SJSA1 (cell line): Measurements from ENCODE around the gene ADRB2. TPM values are rescaled to one million over a fixed set of nuclear protein-coding genes. Genes with fewer than 3 reads are reported as not detected.
A peak's percentile ranks its signal among the peaks of the same experiment; 100 is the strongest.

Experiments used
- DNase-seq, 2 experiments: peaks; one replicate each; pipeline ENCODE4 v3.0.0-alpha.2; 2015 to 2020; ENCODE audit warnings: low spot score in 2 of 2, low read depth in 1 of 2
- H3K27ac ChIP-seq: fragments of 250-450 bp; sonication (Bioruptor Pico); 2 replicates; pipeline ENCODE4 v1.5.1; 2020; ENCODE audit warnings: mild to moderate bottlenecking, moderate library complexity
- H3K27me3 ChIP-seq: fragments of 250-450 bp; sonication (Bioruptor Pico); replicated peaks from 2 replicates; pipeline ENCODE4 v1.5.1; 2020; ENCODE audit warnings: mild to moderate bottlenecking, moderate library complexity
- H3K36me3 ChIP-seq: fragments of 250-450 bp; sonication (Bioruptor Pico); 2 replicates; pipeline ENCODE4 v1.5.1; 2020; ENCODE audit warnings: mild to moderate bottlenecking
- H3K4me1 ChIP-seq: fragments of 250-450 bp; sonication (Bioruptor Pico); replicated peaks from 2 replicates; pipeline ENCODE4 v1.6.1; 2021; ENCODE audit warnings: mild to moderate bottlenecking
- H3K4me3 ChIP-seq: fragments of 250-450 bp; sonication (Bioruptor Pico); 2 replicates; pipeline ENCODE4 v1.5.1; 2020; ENCODE audit warnings: mild to moderate bottlenecking
- H3K9me3 ChIP-seq: fragments of 250-450 bp; sonication (Bioruptor Pico); replicated peaks from 2 replicates; pipeline ENCODE4 v1.5.1; 2020; ENCODE audit warnings: mild to moderate bottlenecking
- total RNA-seq: library from RNA; depleted of rRNA; stranded (reverse); fragments of >200 nt; shearing (Covaris generic); gene quantifications from 2 replicates; pipeline ENCODE4 v1.2.3, GENCODE V29; 2014

The ADRB2 gene
- total RNA-seq, 1 experiment from 2014 or later: 14.9 TPM

DNA sequence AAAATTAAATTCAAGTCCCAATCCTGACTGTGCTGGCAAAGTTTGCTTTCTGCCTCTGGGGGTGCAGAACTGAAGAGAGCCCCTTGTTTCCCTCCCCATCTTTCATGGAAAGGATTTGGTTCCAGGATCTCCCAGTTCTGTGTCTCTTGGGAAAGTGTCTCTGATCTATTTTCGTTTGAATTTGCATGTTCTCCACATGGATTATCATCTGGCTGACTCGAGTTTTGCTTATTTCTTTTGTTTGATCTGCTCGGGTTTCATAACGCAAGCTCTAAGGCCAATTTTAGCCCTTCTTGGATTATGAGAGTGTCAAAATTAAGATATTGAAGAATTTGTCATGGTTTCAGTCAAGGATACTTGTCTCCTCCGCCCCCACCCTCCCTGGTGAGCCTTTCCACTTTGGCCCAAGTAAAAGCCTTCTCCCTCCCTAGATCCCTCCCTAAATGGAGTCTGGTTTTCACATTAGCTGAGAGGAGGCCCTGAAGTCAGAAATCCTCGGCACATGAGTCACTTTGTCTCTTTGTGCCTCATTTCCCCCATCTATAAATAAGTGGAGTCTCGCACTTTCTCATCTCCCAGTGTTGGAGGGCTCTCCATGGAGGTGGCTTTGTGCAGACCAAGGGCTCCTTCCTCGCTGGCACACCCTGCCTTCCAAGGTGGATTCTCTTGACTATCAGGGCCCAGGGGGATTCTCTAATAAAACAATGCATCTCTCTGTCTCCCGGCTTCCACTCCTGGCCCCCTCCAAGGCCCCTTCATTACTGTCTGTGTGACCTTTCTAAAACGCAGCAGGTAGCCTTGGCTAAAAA is 17.3 kb downstream of the ADRB2 start:
- peaks cover 58% of the 10 kb centered on the region for H3K4me1 ChIP-seq
- H3K4me3 ChIP-seq: no peak overlapping the region
- DNase-seq: no peak
- no peaks in the 10 kb centered on the region for H3K9me3 ChIP-seq
- peaks cover 9% of the 10 kb centered on the region for H3K36me3 ChIP-seq
- H3K27me3 ChIP-seq: no peaks in the 10 kb centered on the region
- H3K27ac ChIP-seq: peak overlapping the region; percentile 13; the same call in 1 of the 2 replicates

DNA sequence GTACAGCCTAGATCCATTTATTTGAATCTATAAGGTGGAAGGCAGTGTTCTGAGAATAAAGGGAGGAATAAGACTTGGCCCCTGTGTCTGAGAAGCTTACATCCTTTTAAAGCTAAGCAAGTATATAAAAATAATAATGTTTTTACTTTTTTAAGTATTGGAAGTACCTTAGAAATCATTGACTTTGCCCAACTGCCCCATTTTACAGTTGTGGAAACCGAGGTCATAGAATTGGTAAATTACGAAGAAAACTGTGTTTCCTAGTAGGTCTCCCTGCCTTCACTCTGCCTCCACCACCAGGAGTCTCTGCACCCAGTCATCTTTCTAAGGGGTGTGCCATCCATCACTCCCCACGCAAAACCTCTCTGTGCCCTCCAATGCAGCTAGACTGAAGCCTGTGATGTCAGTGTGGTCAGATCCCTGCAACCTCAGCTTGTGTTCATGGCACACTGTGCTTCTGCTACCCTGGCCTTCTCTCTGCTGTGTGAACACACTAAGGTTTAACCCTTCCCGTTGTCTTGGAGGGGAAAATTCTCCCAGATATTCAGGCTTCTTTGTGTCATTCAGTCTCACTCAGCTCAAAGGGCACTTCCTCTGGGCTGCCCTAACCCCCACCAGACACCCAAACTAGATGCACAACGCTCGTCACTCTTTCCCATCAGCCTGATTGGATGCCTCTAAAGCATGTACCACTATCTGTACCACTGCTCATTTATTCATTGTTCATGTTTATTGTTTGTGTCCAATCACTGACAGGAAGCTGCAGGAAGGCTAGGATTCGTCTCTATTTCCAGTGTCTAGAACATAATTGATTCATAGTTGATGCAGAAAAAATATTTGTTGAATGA is 18.2 kb downstream of the ADRB2 start:
- no peaks in the 10 kb centered on the region for H3K9me3 ChIP-seq
- H3K4me3 ChIP-seq: no peak overlapping the region
- H3K27ac ChIP-seq: no peak overlapping the region; the same call in 1 of the 2 replicates
- H3K27me3 ChIP-seq: no peaks in the 10 kb centered on the region
- H3K36me3 ChIP-seq: peaks cover 7% of the 10 kb centered on the region; the same call in 1 of the 2 replicates
- no peak for DNase-seq
- H3K4me1 ChIP-seq: peaks cover 58% of the 10 kb centered on the region

DNA sequence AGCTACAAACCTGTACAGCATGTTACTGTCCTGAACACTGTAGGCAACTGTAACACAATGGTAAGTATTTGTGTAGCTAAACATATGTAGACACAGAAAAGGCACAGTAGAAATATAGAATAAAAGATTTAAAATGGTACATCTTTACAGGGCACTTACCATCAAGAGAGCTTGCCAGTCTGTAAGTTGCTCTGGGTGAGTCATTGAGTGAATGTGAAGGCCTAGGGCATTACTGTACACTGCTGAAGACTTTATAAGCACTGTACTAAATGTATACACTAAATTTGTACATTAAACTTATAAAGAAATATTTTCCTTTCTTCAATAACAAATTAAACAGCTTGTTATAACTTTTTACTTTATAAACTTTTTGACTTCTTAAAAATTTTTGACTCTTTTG is 20.5 kb downstream of the ADRB2 start:
- H3K27me3 ChIP-seq: no peaks in the 10 kb centered on the region
- H3K4me3 ChIP-seq: no peak overlapping the region
- H3K36me3 ChIP-seq: 0 out of 2 replicates have a peak, but pooled peaks cover 3% of the 10 kb centered on the region
- no peak overlapping the region for H3K27ac ChIP-seq
- H3K9me3 ChIP-seq: no peaks in the 10 kb centered on the region
- DNase-seq: no peak
- peaks cover 54% of the 10 kb centered on the region for H3K4me1 ChIP-seq

DNA sequence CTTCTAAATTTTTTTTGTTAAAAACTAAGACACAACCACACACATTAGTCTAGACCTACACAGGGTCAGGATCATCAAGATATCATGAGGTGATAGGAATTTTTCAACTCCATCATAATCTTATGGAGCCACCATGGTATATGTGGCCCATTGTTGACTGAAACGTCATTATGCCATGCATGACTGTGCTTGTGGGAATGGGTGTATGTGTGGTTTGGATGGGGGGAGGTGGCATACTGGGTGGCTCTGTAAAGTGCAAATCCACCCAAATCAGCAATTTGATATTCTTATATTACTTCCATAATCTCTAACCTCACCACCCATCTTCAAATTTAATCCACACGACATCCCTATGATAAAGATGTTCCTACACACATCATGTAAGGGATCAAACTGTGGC is 21.0 kb downstream of the ADRB2 start:
- Histone ChIP-seq H3K4me1 (peaks cover 55% of the 10 kb centered on the region), H3K27ac (no peak overlapping the region), H3K9me3 (no peaks in the 10 kb centered on the region), H3K27me3 (no peaks in the 10 kb centered on the region), H3K4me3 (no peak overlapping the region), H3K36me3 (0 out of 2 replicates have a peak, but pooled peaks cover 3% of the 10 kb centered on the region)
- DNase-seq: no peak

DNA sequence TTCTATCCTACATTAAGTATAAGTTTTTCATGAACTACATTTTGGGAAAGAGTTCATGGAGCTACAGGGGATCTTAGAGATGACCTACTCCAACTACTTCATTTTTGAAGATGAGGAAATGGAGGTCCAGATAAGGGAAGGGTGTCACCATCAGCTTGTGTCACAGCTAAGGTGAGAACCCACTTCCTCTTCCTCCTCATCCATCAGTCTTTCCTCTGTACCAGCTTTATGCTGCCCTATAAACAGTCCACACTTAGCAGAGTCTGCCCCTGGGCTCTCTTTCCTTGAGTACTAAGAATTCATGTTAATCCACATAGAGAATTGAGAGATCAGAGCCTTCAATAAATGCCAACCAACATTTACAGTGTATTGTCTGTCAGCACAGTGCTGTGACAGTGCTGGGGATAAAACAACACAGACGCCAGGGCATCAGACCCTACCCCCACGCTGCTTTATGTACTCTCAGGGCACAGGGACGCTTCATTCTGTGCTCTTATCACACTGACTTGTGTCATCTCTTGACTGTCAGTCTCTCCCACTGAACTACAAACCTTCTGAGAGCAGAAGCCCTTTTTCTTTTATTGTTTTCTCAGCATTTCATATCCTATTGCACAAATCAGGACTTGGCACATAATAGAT is 22.1 kb downstream of the ADRB2 start:
- Histone ChIP-seq H3K9me3 (no peaks in the 10 kb centered on the region), H3K4me1 (peaks cover 51% of the 10 kb centered on the region), H3K27ac (no peak overlapping the region), H3K36me3 (0 out of 2 replicates have a peak, but pooled peaks cover 3% of the 10 kb centered on the region), H3K27me3 (no peaks in the 10 kb centered on the region), H3K4me3 (no peak overlapping the region)
- DNase-seq: no peak

DNA sequence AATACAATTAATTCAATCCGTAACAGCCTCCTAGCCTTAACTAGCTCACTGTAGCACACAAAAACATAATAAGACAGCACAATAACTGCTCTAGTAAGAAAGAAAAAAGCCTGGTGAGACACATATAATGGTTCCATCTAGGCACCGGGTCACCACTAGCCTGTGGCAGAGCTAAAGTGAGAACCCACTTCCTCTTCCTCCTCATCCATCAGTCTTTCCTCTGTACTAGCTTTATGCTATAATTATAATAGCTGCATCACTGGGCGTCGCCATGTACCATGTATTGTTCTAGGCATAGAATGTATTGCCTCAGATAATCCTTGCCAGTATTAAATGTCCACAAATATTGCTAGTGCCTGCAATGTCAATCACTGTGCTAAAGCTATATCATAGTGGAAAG is 23.1 kb downstream of the ADRB2 start:
- Histone ChIP-seq H3K27me3 (no peaks in the 10 kb centered on the region), H3K4me3 (no peak overlapping the region), H3K9me3 (no peaks in the 10 kb centered on the region), H3K4me1 (peaks cover 42% of the 10 kb centered on the region), H3K27ac (no peak overlapping the region), H3K36me3 (0 out of 2 replicates have a peak, but pooled peaks cover 5% of the 10 kb centered on the region)
- no peak for DNase-seq

DNA sequence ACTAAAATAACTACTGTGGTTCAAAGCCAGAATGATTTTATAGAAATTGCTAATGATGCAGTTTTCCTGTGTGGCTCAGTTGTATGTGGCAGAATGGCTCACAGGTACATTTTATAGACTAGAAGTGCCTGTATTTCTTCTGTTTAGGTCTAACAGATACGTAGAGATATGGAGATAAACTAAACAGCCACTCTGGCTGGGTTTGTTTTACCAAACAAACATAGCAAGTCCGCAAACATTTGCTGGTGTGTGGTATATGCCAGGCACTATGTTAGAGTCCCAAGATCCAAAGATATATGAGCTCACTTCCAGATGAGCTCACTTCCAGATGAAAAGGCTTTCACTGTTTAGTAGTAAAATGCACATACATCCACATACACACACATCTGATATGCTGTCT is 24.4 kb downstream of the ADRB2 start:
- H3K9me3 ChIP-seq: no peaks in the 10 kb centered on the region; the same call in 1 of the 2 replicates
- H3K36me3 ChIP-seq: 0 out of 2 replicates have a peak, but pooled peaks cover 6% of the 10 kb centered on the region
- no peaks in the 10 kb centered on the region for H3K27me3 ChIP-seq
- no peak overlapping the region for H3K4me3 ChIP-seq
- H3K27ac ChIP-seq: no peak overlapping the region
- H3K4me1 ChIP-seq: peaks cover 38% of the 10 kb centered on the region
- no peak for DNase-seq

DNA sequence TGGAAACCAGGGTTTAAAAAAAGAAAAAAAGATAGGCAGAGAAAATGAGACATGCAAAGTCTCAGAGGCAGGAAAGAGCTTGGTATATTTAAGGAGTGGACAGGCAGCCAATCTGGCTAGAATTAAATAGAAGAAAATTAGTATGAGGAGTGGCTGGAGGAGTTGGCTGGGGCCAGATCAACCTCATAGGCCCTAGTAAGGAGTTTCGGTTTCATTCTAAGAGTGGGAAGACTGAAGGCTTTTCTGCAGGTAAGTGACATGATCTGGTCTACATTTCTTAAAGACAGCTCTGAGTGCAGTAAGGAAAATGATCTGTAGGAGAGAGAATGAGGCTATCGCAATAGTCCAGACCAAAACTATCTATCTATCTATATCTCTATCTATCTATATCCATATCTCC is 27.5 kb downstream of the ADRB2 start:
- H3K4me3 ChIP-seq: no peak overlapping the region
- H3K9me3 ChIP-seq: no peaks in the 10 kb centered on the region; the same call in 1 of the 2 replicates
- 0 out of 2 replicates have a peak, but pooled peaks cover 3% of the 10 kb centered on the region for H3K36me3 ChIP-seq
- no peaks in the 10 kb centered on the region for H3K27me3 ChIP-seq
- no peak for DNase-seq
- H3K27ac ChIP-seq: no peak overlapping the region
- peaks cover 36% of the 10 kb centered on the region for H3K4me1 ChIP-seq

DNA sequence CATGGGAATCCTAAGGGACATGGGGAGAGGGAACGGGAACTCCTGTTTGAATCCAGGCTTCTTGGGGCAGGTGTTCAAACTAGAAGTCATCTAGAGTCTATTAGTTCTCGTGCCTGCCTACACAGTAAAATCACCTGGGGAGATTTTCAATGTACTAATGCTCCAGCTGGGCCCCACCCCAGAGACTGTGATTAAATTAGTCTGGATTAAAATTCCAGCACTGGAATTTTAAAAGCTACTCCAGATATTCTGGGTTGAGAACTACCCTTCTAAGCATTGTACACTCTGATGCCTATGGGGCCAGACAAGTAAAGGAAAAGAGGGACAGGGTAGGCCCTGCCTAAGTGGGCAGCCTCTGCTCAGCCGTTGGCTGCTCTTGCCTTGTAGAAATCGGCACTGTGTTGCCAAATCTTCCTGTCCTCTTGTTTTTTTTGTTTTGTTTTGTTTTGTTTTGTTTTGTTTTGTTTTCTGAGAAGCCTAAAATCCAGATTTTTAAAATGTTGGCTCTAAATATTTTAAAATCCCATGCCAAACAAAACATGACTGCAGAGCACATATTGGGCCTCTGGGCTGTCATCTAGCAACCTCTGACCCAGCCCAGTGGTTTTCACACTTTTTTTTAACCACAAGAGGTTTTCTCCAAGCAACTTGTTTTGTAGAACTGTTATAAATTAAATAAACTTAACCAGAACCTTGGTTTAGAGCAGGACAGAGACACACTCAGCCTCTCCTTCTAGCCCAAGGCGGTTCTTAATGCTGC is 29.0 kb downstream of the ADRB2 start:
- peaks cover 36% of the 10 kb centered on the region for H3K4me1 ChIP-seq
- no peak overlapping the region for H3K4me3 ChIP-seq
- H3K36me3 ChIP-seq: 0 out of 2 replicates have a peak, but pooled peaks cover 3% of the 10 kb centered on the region
- H3K27ac ChIP-seq: no peak overlapping the region
- H3K27me3 ChIP-seq: no peaks in the 10 kb centered on the region
- H3K9me3 ChIP-seq: no peaks in the 10 kb centered on the region; the same call in 1 of the 2 replicates
- no peak for DNase-seq

DNA sequence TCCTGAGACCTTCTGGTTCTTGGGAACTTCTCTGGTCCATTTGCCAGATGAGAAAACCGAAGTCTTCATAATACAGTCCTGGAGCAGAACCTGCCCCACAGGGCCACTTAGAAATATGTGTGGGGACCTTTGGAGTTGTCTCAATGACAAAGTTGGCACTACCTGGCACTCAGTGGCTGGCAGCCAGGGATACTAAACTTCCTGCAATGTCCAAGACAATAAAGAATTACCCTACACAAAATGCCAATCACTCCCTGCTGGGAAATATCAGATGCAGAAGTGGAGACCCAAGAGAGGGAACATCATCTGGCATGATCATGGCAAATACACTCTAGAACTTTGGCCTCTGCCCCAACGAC is 29.6 kb downstream of the ADRB2 start:
- Histone ChIP-seq H3K4me1 (peaks cover 36% of the 10 kb centered on the region), H3K27ac (no peak overlapping the region), H3K27me3 (no peaks in the 10 kb centered on the region), H3K4me3 (no peak overlapping the region), H3K9me3 (no peaks in the 10 kb centered on the region; the same call in 1 of the 2 replicates), H3K36me3 (0 out of 2 replicates have a peak, but pooled peaks cover 3% of the 10 kb centered on the region)
- DNase-seq: no peak

DNA sequence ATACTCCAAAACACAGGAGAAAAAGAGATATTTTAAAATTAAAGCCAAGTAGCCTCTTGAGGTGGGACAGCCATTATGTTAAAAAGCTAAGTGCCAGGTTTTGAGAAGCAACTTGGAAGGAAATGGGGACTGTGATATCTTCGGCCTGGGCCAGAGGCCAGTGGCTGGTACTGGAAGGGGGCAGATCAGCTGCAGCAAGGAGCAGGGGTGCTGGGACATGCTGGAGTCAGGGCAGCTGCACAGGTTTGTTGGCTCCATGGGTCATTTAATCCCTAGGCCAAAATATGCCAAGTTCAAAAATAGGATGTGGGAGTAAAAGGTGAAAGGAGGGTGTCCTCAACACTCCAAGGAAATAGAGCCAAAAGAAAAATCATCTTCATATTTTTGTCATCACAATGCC is 30.0 kb downstream of the ADRB2 start:
- no peak overlapping the region for H3K27ac ChIP-seq
- no peak overlapping the region for H3K4me3 ChIP-seq
- H3K27me3 ChIP-seq: no peaks in the 10 kb centered on the region

DNA sequence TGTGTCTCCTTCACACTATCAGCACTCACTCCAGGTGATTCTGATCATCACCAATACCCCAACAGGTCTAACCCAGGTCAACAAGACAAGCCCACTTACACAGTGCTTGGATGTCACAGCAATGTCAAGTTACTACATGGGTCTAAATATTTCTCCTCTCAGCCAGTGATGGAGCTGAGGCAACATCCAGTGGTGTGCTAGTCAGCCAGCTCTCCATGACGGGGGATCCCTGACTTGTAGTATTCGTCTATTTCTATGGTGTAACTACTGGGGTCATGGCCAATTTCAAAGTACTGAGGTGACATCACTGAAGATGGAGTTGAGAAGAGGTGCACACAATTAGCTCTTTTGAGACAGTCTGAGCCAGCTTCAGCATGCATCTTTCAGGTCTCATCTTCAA is 31.1 kb downstream of the ADRB2 start:
- H3K4me1 ChIP-seq: peaks cover 31% of the 10 kb centered on the region
- H3K27ac ChIP-seq: no peak overlapping the region
- H3K36me3 ChIP-seq: 0 out of 2 replicates have a peak, but pooled peaks cover 3% of the 10 kb centered on the region
- H3K4me3 ChIP-seq: no peak overlapping the region
- no peak for DNase-seq
- H3K27me3 ChIP-seq: no peaks in the 10 kb centered on the region
- H3K9me3 ChIP-seq: no peaks in the 10 kb centered on the region; the same call in 1 of the 2 replicates

More for the DNA sequence above, 30.0 kb downstream of the ADRB2 start:
- no peaks in the 10 kb centered on the region; the same call in 1 of the 2 replicates for H3K9me3 ChIP-seq
- no peak for DNase-seq
- H3K36me3 ChIP-seq: 0 out of 2 replicates have a peak, but pooled peaks cover 3% of the 10 kb centered on the region
- H3K4me1 ChIP-seq: peaks cover 36% of the 10 kb centered on the region

DNA sequence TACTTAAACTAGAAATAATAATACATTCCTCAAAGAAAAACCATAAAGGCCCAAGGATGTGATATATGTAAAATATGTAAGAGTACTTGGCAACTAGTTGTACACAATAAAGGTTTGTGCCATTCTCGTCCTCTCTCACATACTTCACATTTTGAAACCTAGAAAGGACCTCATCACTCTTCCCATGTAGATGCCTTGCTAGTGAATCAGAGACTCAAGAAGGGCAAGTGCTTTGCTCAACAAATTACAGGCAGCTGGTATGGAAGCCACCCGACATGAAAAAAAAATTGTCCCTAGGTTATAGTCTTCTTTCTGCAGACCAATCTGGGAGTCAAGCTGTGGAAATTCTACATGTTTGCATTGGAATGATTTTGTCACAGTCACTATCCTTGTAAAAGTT is 31.7 kb downstream of the ADRB2 start:
- Histone ChIP-seq H3K4me3 (no peak overlapping the region), H3K27ac (no peak overlapping the region), H3K36me3 (0 out of 2 replicates have a peak, but pooled peaks cover 3% of the 10 kb centered on the region), H3K4me1 (peaks cover 33% of the 10 kb centered on the region), H3K9me3 (no peaks in the 10 kb centered on the region; the same call in 1 of the 2 replicates), H3K27me3 (no peaks in the 10 kb centered on the region)
- no peak for DNase-seq
